ENCODE results near the gene TMEM101. TPM values are rescaled to one million over a fixed set of nuclear protein-coding genes. Genes with fewer than 3 reads are reported as not detected.

TMEM101 gene
- total and polyA plus RNA-seq, 2 donors (not counting 1 experiment from before 2014, with no cell fraction given), result 16.3 to 25.3 TPM

GRCh38 chr17:43992641-43993040 is 22.1 kb downstream of the TMEM101 start:
- Mint-ChIP-seq H3K27ac (no peak overlapping the region), H3K27me3 (peaks cover 30% of the 10 kb centered on the region), H3K4me3 (no peak overlapping the region), H3K9me3 (ENCODE audit: insufficient read depth) (no peaks in the 10 kb centered on the region), H3K4me1 (peaks cover 3% of the 10 kb centered on the region)
- peaks cover 0 to 24% (median 7%) of the 10 kb centered on the region in 4 experiments for H3K27me3 ChIP-seq (replicated peaks in 1 of 4; ENCODE audit: control extremely low read depth in 1 of 4, control insufficient read depth in 3 of 4, insufficient read depth in 4 of 4, low read length in 3 of 4)
- no peaks in the 10 kb centered on the region for H3K36me3 ChIP-seq (replicated peaks in 1 of 2; ENCODE audit: control extremely low read depth in 1 of 2, control insufficient read depth in 1 of 2, extremely low read depth in 1 of 2, insufficient read depth in 2 of 2, low read length in 1 of 2)
- no peak overlapping the region for H3K4me2 ChIP-seq (replicated peaks; ENCODE audit: low read depth, low read length, poor library complexity, severe bottlenecking)
- TF ChIP-seq, protein P1, sequence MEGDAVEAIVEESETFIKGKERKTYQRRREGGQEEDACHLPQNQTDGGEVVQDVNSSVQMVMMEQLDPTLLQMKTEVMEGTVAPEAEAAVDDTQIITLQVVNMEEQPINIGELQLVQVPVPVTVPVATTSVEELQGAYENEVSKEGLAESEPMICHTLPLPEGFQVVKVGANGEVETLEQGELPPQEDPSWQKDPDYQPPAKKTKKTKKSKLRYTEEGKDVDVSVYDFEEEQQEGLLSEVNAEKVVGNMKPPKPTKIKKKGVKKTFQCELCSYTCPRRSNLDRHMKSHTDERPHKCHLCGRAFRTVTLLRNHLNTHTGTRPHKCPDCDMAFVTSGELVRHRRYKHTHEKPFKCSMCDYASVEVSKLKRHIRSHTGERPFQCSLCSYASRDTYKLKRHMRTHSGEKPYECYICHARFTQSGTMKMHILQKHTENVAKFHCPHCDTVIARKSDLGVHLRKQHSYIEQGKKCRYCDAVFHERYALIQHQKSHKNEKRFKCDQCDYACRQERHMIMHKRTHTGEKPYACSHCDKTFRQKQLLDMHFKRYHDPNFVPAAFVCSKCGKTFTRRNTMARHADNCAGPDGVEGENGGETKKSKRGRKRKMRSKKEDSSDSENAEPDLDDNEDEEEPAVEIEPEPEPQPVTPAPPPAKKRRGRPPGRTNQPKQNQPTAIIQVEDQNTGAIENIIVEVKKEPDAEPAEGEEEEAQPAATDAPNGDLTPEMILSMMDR (IDR thresholded peaks at IDR 0.05), result no peak
- no peak for TF ChIP-seq EZH2 (IDR thresholded peaks at IDR 0.05; ENCODE audit: borderline replicate concordance, insufficient read depth, low read depth, low read length, poor library complexity, severe bottlenecking)
- POLR2A ChIA-PET, result no interaction called here
- 96% methylated on average over 6 of the region's 14 CpGs for WGBS (ENCODE audit: insufficient coverage)
- intact Hi-C loops (cut with micrococcal nuclease), result no loop called here
- H3K9me3 ChIP-seq (ENCODE audit: control extremely low read depth in 1 of 3, control insufficient read depth in 2 of 3, insufficient read depth in 1 of 3, low read length in 2 of 3), result peaks cover 0 to 9% (median 0%) of the 10 kb centered on the region in 3 donors
- H3K79me2 ChIP-seq (ENCODE audit: control insufficient read depth, insufficient read depth, low read length), result no peaks in the 10 kb centered on the region
- ATAC-seq (ENCODE audit: low read depth) (no peak), DNase-seq (no peak)
- CTCF ChIA-PET, result interaction anchor here (0.7 to 1.8 kb wide), 2 partner anchors 49 to 1275 kb away, joined by 4 to 6 read pairs; no protein-coding TSS in a partner anchor
- H3K27ac ChIP-seq (ENCODE audit: low read length in 2 of 2), result no peak overlapping the region
- no peak overlapping the region for H3K4me3 ChIP-seq (ENCODE audit: control extremely low read depth in 1 of 5, extremely low read depth in 1 of 5, insufficient read depth in 1 of 5, low read depth in 2 of 5, low read length in 4 of 5)
- H2AFZ ChIP-seq (ENCODE audit: insufficient read depth, low read depth, low read length, poor library complexity, severe bottlenecking), result no peak overlapping the region
- peaks cover 8 to 9% of the 10 kb centered on the region in 2 donors for H3K4me1 ChIP-seq (ENCODE audit: control insufficient read depth in 2 of 2, insufficient read depth in 2 of 2, low read length in 2 of 2)
- H3K9ac ChIP-seq (ENCODE audit: low read length), result no peak overlapping the region
- no peaks in the 10 kb centered on the region for H4K20me1 ChIP-seq (ENCODE audit: control insufficient read depth, insufficient read depth, low read length, poor library complexity, severe bottlenecking)

GRCh38 chr17:43988301-43988700 is 26.5 kb downstream of the TMEM101 start:
- Histone ChIP-seq H4K20me1 (ENCODE audit: control insufficient read depth, insufficient read depth, low read length, poor library complexity, severe bottlenecking) (no peaks in the 10 kb centered on the region), H3K36me3 (replicated peaks in 1 of 2; ENCODE audit: control extremely low read depth in 1 of 2, control insufficient read depth in 1 of 2, extremely low read depth in 1 of 2, insufficient read depth in 2 of 2, low read length in 1 of 2) (no peaks in the 10 kb centered on the region), H3K9ac (ENCODE audit: low read length) (no peak overlapping the region), H3K27ac (ENCODE audit: low read length in 2 of 2) (no peak overlapping the region), H3K4me2 (replicated peaks; ENCODE audit: low read depth, low read length, poor library complexity, severe bottlenecking) (no peak overlapping the region), H3K4me3 (ENCODE audit: control extremely low read depth in 1 of 5, extremely low read depth in 1 of 5, insufficient read depth in 1 of 5, low read depth in 2 of 5, low read length in 4 of 5) (no peak overlapping the region), H3K79me2 (ENCODE audit: control insufficient read depth, insufficient read depth, low read length) (no peaks in the 10 kb centered on the region), H3K27me3 (replicated peaks in 1 of 4; ENCODE audit: control extremely low read depth in 1 of 4, control insufficient read depth in 3 of 4, insufficient read depth in 4 of 4, low read length in 3 of 4) (peaks cover 0 to 28% (median 15%) of the 10 kb centered on the region in 4 experiments), H2AFZ (ENCODE audit: insufficient read depth, low read depth, low read length, poor library complexity, severe bottlenecking) (no peak overlapping the region), H3K4me1 (ENCODE audit: control insufficient read depth in 2 of 2, insufficient read depth in 2 of 2, low read length in 2 of 2) (peaks cover 8 to 9% of the 10 kb centered on the region in 2 donors), H3K9me3 (ENCODE audit: control extremely low read depth in 1 of 3, control insufficient read depth in 2 of 3, insufficient read depth in 1 of 3, low read length in 2 of 3) (peaks cover 0 to 3% (median 0%) of the 10 kb centered on the region in 3 donors)
- ATAC-seq (ENCODE audit: low read depth), result no peak
- intact Hi-C loops (cut with micrococcal nuclease), result no loop called here
- ChIA-PET POLR2A (no interaction called here), CTCF (no interaction called here)
- H3K27ac Mint-ChIP-seq, result no peak overlapping the region
- H3K4me3 Mint-ChIP-seq, result no peak overlapping the region
- peaks cover 2% of the 10 kb centered on the region for H3K4me1 Mint-ChIP-seq
- H3K9me3 Mint-ChIP-seq (ENCODE audit: insufficient read depth), result no peaks in the 10 kb centered on the region
- WGBS (ENCODE audit: insufficient coverage), result 97% methylated on average over 8 of the region's 9 CpGs
- TF ChIP-seq, protein P1 (IDR thresholded peaks at IDR 0.05), result no peak
- no peak for TF ChIP-seq EZH2 (IDR thresholded peaks at IDR 0.05; ENCODE audit: borderline replicate concordance, insufficient read depth, low read depth, low read length, poor library complexity, severe bottlenecking)
- DNase-seq, result no peak
- peaks cover 39% of the 10 kb centered on the region for H3K27me3 Mint-ChIP-seq

Data from B cell (primary cell).